ENCODE data around the gene CCNY.

DNA sequence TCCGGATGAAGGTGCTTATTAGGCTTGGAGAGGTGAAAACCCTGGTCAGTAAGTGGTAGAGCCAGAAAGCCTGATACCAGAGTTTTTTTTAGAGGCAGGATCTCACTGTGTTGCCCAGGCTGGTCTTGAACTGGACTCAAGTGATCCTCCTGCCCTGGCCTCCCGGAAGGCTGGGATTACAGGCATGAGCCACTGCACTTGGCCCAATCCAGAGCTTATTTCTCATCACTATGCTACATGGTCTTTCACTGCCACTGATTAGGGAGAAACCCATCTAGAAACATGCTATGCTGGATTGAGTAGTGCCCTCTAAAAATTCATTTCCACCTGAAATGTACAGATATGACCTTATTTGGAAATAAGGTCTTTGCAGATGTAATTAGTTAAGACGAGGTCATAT, 240.4 kb downstream of the CCNY start:
- TF ChIP-seq CTCF (IDR thresholded peaks at IDR 0.05 in 4 of 5, conservative IDR thresholded peaks at IDR 0.05 in 1 of 5) (no peak), POLR2A (IDR thresholded peaks at IDR 0.05) (no peak)
